Purkinje cell (primary cell): ENCODE data around the gene ASB5. TPM values are rescaled to one million over a fixed set of nuclear protein-coding genes. Genes with fewer than 3 reads are reported as not detected.

Experiments
- polyA plus RNA-seq: library from polyadenylated mRNA; unstranded; fragments of >200 nt; fragmentation: Nextera tagmentation; gene quantifications from 2 replicates; pipeline ENCODE4 v1.2.1, GENCODE V29; 2014

The ASB5 gene
- polyA plus RNA-seq = 0.74 TPM in 1 of 2 replicates, not detected in the other

GRCh38 chr4:176268963-176269362 is at the start of gene ASB5:
Gene ASB5 (minus strand): TSS chr4:176269222. CDS start chr4:176269108, 114 bp downstream.

GRCh38 chr4:176195184-176195978 is 73.6 kb downstream of the ASB5 start, which contains the start of gene SPATA4:
Gene SPATA4 (minus strand): TSS chr4:176195585. CDS start chr4:176195562, 23 bp downstream.

Other genes starting within 250 kb of the ASB5 start
- 43.7 and 44.8 TPM in 2 replicates for gene WDR17, start 203.4 kb downstream of the ASB5 start, polyA plus RNA-seq
- gene SPATA4, start 73.6 kb downstream of the ASB5 start, polyA plus RNA-seq = 2.7 and 4.7 TPM in 2 replicates
- 52.9 and 88.6 TPM in 2 replicates for gene SPCS3, start 50.7 kb upstream of the ASB5 start, polyA plus RNA-seq